NCI-H82 treated with DMSO at 0.1 percent for 48 hours (cell line): ENCODE data around the gene S100A10.
A peak's percentile ranks its signal among the peaks of the same experiment; 100 is the strongest.

Source experiments
- DNase-seq: peaks from one replicate; lab custom pipeline; 2025; ENCODE audit not compliant: unreplicated experiment; lab: John Stamatoyannopoulos, UW

The S100A10 gene

DNA sequence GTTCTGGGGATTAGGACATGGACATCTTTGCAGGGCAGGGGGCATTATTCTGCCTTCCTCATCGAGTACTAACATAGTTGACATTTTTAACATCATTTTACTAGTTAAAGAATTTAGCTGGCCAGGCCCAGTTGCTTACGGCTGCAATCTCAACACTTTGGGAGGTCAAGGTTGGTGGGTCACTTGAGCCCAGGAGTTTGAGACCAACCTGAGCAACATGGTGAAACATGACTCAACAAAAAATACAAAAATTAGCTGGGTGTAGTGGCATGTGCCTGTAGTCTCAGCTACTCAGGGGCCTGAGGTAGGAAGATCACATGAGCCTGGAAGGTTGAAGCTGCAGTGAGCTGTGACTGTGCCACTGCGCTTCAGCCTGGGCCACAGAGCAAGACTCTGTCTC lies 54.5 kb downstream of the S100A10 start:
- no peak for DNase-seq

DNA sequence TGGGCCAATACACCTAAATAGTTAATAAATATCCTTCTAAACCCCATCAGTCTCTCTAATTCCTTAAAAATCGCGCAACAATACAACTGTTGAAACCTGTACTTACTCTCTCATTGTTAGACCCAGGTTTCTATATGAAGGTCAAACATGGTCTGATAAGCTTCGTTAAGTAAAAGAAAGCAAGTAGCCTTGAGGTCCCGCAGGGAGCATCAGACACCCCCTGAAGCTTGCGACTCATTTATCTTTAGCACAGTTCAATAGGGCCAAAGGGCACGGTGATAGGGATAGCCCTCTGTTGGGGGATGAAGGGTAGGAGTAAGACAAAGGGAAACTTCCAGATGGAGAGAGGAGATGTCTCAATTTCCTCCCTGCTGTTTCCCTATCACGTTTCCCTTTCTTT lies 57.0 kb downstream of the S100A10 start:
- DNase-seq, result peak; percentile 51

DNA sequence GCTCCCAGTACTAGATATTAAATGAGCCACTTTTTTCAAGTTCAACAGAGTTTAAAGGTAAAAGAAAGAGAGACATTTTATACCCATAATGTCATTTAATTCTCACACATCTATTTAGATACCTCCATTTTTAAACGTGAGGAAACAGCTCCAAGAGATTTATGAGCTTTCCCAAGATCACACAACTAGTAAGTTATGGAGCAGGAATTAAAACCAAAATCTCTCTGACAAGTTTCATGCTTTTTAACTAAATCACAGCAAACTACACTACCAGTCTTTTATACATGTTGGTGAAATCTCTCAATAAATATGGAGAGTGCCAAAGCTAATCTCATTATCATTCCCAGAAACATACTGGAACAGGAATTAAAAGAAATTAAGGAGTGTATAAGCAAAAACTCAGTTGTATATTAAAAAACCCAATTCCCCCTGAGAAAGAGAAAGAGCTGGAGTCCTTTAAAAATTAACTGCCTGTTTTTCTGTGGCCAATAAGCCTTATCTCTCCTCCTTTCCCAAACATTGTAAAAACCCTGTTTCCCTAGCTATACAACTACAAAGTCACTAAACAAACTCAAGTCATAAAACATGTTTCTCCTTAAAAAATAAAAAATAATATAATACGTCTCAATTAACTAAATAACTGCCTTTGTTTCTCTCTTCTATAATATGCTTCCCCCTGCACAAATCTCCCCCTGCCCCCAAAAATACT lies 57.6 kb downstream of the S100A10 start:
- no peak for DNase-seq

DNA sequence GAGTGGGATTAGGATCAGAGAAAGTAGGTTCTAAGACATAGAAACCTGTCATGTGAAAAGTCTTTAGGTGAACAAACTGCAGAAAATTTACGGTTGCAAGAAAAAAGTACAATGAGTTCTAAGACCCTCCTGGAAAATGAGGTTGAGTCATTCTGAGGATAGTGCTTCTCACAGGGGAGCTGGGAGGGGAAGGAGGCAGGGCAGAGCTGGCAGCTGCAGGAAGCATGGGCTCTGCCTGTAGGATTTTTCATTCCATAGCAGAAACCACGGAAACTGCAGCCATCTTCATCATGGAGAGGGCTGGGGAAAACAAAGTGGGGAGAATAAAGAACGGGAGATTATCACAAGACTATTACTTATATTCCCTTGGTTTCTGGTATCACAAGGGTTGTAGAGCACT lies 58.5 kb downstream of the S100A10 start:
- no peak for DNase-seq

DNA sequence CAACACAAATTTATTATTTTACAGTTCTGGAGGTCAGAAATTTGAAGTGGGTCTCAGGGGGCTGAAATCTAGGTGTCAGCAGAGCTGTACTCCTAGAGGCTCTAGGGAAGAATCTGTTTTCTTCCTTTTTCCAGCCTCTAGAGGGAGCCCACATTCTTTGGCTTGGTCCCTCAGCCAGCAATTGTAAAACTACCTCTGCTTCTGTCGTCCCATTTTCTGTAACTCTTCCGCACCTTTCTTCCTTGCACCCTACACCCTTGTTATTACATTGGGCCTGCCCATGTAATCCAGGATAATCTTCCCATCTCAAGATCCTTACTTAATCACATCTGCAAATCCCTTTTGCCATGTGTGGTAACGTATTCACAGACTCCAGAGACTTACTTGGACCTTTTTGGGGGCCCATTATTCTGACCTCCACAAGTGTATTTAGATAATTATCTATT lies 59.6 kb downstream of the S100A10 start:
- peak; percentile 99 for DNase-seq
